ENCODE measurements around the gene AFF4.
"Not testable (repeated sequence)": the region's sequence is repeated elsewhere in the genome, so short reads cannot be mapped to it uniquely, and the experiment has no call there.

Gene AFF4, protein sequence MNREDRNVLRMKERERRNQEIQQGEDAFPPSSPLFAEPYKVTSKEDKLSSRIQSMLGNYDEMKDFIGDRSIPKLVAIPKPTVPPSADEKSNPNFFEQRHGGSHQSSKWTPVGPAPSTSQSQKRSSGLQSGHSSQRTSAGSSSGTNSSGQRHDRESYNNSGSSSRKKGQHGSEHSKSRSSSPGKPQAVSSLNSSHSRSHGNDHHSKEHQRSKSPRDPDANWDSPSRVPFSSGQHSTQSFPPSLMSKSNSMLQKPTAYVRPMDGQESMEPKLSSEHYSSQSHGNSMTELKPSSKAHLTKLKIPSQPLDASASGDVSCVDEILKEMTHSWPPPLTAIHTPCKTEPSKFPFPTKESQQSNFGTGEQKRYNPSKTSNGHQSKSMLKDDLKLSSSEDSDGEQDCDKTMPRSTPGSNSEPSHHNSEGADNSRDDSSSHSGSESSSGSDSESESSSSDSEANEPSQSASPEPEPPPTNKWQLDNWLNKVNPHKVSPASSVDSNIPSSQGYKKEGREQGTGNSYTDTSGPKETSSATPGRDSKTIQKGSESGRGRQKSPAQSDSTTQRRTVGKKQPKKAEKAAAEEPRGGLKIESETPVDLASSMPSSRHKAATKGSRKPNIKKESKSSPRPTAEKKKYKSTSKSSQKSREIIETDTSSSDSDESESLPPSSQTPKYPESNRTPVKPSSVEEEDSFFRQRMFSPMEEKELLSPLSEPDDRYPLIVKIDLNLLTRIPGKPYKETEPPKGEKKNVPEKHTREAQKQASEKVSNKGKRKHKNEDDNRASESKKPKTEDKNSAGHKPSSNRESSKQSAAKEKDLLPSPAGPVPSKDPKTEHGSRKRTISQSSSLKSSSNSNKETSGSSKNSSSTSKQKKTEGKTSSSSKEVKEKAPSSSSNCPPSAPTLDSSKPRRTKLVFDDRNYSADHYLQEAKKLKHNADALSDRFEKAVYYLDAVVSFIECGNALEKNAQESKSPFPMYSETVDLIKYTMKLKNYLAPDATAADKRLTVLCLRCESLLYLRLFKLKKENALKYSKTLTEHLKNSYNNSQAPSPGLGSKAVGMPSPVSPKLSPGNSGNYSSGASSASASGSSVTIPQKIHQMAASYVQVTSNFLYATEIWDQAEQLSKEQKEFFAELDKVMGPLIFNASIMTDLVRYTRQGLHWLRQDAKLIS

DNA sequence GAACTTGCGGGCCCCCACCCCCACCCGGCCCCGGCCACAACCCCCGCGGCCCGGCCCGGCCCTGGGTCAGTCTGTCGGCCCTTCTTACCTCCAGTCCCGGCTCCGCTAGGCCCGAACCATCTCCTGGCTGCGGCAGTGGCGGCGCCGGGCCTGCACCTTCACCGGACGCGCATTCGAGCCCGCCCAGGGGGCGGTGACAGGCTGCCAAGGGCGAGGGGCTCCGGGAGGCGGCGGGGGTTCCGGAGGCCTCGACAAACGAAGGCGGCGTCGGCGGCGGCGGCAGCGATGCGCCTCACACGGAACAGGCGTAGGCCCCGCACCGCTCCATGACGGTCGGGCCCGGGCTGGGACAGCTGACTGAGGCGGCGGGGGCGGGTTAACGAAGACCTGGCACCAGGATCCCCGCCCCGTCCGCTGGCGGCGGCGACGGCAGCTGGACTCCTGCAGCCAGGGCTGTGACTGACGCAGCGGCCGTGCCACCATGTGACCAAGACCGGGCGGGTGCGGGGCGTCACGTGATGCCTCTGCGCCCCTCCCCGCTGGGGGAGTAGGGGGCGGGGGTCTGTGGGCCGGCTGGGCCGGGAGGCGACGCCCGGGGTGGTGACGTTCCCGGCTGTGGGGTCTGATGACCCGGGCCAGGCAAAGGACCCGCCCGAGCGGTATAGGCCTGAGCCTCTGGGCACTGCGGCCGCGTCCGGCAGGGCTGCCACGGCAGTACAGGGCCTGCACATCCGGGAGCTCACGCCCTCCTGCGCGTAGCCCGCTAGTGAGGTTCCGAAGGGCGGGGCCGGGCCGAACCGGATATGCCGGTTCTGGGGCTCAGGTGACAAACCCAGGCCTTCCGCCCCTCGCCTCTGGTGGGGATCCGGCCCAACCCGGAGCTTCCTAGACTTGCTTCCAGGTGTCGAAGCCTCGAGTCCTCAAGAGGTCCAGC lies at the start of gene AFF4:
AFF4 (minus strand) TSS at position 464 of the 934 bp plus-strand sequence. CDS start 26,445 bp downstream, outside the sequence.
- peak; percentile 91 for DNase-seq

DNA sequence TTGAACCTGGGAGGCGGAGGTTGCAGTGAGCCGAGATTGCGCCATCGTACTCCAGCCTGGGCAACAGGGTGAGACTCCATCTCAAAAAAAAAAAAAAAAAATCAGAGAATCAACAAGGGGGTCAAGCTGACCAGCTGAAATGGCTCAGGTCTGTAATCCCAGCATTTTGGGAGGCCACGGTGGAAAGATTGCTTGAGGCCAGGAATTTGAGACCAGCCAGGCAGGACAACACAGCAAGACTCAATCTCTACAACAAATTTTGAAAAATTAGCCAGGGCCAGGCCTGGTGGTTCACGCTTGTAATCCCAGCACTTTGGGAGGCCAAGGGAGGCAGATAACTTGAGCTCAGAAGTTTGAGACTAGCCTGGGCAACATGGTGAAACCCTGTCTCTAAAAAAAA lies 45.0 kb upstream of the AFF4 start:
- not testable (repeated sequence) for DNase-seq

DNA sequence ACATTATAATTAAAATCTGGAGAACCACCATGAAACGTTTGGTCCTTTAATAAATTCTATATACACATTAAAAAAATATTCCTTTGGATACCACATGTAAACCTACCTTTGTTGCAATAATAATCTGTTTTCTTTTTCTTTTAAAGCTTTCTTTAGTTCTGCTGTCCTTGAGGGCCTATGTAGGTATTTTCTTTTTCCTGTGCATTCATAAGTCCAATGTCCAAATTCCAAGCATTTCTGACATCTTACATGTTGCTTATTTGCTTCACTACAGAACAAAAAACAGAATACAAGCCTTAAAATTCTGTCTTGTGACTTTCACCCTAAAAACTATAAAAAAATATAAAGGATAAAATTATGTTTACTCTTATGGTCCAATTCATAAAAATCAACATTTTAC lies 43.2 kb upstream of the AFF4 start:
- no peak for DNase-seq

DNA sequence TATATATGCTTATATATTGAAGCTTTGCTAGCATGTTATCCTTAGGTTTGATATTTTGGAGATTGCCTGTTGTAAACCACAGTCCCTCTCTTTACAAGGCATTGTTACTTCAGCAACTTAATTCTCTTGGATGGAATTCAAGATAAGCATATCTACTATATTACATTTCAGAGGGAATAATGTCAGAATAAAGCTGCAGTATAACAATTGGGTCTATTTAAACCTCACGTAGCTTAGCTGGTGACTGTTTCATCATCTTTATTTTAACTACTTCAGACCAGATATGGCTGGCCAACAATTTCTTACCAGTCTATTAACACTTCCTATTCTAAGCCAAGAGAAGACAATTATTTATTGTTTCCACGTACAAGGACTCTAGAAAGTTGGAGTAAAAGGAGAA lies 35.8 kb upstream of the AFF4 start:
- no peak for DNase-seq

DNA sequence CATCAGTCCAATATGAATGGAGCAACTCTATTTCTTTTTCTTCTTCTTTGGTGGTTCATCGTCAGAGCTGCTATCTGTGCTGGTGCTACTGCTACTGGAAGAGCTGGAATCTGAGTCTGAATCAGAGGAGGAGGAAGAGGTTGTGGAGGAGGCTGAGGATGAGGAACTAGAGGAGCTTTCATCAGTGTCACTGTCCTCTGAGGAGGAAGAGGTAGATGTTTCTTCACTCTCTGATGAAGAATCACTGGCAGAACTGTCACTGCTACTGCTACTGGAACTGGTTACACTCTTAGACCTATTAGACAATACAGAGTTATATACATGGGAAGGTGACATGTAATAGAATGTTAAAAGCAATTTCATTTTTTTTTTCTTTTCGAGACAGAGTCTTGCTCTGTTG lies 35.1 kb upstream of the AFF4 start:
- no peak for DNase-seq

DNA sequence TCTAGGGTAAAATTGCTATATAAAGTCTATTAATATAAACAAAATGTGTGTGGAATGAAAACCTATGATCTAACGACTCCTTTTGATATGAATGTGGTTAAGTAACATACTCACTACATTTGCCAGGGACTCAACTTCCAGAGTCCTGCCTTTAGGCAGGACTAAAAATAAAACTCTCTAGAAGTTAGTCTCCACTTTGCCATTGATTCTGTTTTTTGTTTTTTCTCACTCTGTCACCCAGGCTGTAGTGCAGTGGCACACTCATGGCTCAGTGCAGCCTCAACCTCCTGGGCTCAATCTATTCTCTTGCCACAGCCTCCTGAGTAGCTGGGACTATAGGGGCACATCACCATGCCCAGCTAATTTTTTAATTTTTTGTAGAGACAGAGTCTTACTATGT lies 32.9 kb upstream of the AFF4 start:
- DNase-seq, result no peak

DNA sequence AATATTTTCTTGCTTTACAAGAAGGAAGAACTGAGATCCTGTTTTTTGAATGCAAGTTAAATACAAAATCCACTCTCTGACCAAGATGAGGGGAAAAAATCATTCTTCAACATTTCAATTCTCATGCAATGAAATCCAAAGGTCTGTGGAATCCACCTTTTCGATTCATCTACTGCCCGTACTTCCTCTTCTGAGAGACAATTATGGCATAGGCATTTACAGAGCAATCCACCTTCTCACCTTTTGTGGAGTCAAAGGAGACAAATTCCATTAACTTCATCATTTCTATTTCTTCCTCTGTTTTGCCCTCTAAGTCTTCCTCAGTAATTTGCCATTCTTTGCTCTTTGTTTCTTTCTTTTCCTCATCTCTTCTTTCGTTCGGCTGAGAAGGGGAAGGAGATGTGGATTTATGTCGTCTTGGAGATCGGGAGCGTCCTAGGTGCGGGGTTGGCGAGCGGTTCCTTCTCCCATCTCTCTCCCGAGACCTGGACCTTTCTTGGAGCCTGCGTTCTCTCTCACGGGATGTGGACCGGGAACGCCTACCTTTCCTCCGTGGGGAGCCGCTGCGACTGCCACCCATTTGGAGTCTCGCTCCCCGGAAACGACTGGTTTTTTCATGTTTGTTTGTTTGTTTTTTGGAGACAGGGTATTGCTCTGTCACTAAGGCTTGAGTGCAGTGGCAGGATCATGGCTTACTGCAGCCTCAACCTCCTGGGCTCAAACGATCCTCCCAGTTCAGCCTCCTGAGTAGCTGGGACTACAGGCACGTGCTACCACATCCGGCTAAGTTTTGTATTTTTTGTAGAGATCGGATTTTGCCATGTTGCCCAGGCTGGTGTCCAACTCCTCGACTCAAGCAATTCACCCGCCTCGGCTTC lies 24.3 kb upstream of the AFF4 start:
- DNase-seq, result no peak

DNA sequence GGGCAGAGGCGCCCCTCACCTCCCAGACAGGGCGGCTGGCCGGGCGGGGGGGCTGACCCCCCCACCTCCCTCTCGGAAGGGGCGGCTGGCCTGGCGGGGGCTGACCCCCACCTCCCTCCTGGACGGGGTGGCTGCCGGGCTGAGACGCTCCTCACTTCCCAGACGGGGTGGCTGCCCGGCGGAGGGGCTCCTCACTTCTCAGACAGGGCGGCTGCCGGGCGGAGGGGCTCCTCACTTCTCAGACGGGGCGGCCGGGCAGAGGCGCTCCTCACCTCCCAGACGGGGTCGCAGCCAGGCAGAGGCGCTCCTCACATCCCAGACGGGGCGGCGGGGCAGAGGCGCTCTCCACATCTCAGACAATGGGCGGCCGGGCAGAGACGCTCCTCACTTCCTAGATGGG lies 19.5 kb upstream of the AFF4 start:
- not testable (repeated sequence) for DNase-seq

DNA sequence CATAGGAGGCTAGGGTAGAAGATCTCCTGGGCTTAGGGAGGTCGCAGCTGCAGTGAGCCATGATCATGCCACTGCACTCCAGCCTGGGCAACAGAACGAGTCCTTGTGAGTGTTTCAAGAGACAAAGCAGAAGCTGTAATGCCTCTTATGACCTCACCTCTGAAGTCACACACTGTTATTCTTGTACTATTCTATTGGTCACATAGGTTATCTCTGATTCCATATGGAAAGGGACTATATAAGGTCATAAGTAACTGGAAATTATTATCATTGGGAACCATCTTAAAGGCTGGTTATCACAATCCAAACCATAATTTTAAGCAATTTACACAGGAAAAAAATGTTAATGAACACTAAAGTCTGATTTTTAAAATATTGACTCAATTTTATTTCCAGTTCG lies 17.9 kb upstream of the AFF4 start:
- DNase-seq, result no peak

DNA sequence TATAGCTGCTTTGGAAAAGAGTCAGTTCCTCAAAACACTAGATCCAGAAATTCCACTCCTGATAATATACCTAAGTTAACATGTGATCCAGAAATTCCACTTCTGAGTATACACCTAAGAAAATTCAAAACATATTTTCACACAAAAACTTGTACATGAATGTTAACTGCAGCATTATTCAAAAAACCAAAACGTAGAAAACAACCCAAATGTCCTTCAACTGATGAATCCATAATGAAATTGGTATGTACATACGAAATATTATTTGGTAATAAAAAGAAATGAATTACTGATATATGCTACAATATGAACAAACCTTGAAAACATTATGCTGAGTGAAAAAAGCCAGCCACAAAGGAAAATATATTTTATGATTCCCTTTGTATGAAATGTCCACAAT lies 16.5 kb upstream of the AFF4 start:
- DNase-seq, result no peak

DNA sequence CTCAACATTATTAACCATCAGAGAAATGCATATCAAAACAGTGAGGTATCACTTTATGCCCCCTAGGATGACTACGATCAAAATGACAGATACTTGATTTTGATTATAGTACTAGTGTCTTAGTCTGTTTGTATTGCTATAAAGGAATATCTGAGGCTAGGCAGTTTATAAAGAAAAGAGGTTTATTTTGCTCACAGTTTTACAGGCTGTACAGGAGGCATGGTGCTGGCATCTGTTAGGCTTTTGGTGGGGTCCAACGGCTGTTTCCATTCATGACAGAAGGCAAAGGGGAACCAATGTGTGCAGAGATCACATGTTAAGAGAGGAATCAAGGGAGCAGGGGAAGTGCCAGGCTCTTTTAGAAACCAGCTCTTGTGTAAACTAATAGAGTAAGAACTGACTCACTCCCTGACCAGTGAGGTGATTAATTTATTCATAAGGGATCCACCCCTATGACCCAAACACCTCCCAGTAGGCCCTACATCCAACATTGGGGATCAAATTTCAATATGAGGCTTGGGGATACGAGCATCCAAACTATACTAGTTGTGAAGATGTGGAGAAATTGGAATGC lies 16.0 kb upstream of the AFF4 start:
- DNase-seq, result no peak

DNA sequence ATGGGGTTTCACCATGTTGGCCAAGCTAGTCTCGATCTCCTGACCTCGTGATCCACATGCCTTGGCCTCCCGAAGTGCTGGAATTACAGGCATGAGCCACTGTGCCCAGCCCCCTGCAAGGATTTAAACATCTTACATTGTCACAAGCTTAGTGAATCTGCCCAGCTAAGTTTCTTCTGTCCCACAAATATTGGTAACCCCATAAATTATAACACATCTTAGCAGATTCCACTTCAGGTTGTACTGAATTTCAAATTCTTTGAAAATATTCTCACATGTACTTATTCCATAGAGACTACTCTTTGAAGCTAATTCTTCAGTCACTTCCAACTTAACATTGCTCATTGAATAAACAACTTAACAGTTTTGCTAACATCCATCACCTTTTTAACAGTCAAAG lies 13.4 kb upstream of the AFF4 start:
- DNase-seq, result no peak

DNA sequence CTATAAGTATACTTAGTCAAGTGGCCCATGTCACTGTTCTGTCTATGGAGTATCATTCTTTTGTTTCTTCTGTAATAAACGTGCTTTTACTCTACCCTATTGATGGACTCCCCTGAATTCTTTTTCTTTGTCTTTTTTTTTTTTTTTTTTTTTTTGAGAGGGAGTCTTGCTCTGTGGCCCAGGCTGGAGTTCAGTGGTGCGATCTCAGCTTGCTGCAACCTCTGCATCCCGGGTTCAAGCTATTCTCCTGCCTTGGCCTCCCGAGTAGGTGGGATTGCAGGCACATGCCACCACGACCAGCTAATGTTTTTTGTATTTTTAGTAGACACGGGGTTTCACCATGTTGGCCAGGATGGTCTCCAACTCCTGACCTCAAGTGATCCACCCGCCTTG lies 9.0 kb upstream of the AFF4 start:
- DNase-seq, result not testable (repeated sequence)

DNA sequence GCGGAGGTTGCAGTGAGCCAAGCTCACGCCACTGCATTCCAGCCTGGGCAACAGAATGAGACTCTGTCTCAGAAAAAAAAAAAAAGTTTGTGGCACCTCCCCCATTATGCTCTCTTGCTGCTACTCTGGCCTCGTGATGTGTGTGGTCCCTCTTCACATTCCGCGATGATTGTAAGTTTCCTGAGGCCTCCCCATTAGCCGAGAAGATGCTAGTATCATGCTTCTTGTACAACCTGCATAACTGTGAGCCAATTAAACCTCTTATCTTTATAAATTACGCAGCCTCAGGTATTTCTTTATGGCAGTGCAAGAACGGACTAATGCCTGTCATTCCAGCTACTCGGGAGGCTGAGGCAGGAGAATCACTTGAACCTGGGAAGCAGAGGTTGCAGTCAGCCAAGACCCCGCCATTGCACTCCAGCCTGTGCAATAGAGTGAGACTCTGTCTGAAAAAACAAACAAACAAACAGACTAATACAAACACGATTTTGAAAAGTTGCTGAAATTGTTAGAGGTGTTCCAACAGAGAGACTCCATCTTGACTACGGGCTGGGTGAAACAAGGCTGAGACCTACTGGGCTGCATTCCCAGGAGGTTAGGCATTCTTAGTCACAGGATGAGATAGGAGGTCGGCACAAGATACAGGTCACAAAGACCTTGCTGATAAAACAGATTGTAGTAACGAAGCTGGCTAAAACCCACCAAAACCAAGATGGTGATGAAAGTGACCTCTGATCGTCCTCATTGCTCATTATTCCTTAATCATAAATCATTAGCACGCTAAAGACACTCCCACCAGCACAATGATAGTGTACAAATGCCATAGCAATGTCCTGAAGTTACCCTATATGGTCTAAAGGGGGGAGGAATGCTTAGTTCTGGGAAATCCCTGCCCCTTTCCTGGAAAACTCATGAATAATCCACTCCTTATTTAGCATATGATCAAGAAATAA lies 8.3 kb upstream of the AFF4 start:
- DNase-seq, result no peak

DNA sequence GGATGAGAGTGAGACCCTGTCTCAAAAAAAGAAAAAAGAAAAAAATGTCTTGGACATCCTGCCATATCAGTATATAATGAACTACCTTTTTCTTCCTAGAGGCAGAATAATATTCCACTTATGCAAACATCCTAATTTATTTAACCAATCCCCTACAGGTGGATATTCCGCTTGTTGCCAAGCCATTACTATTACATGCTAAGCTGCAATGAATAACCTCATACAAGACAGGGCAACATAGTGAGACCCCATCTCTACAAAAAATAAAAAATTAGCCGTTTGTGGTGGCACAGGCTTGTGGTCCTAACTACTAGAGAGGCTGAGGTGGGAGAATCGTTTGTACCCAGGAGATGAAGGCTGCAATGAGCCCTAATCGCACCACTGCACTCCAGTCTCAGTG lies 1.7 kb upstream of the AFF4 start:
- no peak for DNase-seq

DNA sequence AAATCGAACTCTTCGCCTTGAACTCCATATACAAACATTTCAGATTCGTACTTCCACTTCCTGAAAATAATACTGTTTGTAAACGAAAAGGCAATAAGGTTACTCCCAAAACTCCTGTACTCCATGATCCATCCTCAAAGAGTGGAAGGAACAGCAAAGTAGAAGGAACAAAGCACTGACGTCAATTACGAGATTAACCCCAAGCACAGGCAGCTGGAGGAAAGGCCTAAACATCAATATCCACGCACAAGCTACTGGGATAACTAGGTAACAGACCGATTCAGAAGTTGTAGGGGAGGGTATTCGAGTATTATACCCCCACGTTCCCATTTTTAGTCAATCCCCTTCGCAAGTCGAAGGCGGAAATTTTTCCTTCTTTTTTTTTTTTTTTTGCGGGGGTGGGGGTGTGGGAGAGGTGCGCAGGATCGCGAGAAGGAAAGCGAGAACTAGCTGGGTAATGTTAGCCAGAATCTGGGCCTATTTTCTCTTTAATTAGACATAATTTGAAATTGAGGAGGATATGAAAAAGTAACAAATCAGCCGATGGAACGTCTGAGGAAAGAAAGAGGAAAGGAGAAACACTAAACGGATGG lies 909 bp downstream of the AFF4 start:
- DNase-seq, result no peak

DNA sequence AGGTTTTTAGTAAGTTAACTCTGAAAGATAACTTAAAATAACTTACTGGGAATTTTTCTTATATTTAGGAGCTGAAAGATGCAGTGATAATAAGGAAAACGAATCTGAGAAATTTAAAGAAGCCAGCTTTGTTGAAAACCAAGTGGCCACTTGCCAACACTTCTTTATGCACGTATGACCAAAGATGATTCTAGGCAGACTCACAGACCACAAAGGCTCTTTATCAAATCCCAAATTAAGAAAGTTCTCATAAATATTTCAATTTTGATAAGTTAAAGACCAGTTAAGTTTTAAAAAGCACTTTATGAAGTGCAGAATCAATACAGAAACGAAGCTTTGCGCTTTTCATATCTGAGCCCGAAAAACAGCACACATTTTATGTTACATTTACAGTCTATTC lies 1.5 kb downstream of the AFF4 start:
- no peak for DNase-seq

DNA sequence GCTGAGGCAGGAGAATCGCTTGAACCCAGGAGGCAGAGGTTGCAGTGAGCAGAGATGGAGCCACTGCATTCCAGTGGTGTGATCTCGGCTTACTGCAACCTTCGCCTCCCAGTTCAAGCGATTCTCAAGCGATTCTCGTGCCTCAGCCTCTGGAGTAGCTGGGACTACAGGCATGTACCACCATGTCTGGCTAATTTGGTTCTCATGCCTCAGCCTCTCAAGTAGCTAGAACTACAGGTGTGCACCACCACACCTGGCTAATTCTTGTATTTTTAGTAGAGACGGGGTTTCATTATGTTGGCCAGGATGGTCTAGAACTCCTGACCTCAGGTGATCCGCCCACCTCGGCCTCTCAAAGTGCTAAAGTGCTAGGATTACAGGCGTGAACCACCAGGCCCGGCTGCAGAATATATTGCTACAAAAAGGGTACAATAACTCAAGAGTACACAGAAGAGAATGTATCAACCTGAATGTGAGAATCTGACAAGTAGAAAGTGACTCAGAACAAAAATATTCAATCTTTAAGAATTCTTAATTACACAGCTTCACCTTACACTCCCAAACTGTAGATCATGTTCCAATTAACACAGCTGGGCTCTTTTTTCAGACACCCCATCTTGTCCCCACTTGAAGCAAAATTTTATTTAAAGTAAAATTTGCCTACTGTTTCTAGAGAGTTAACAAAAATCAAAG lies 2.2 kb downstream of the AFF4 start:
- not testable (repeated sequence) for DNase-seq
